ENCODE measurements around the gene DMXL1.

DMXL1 gene

DNA sequence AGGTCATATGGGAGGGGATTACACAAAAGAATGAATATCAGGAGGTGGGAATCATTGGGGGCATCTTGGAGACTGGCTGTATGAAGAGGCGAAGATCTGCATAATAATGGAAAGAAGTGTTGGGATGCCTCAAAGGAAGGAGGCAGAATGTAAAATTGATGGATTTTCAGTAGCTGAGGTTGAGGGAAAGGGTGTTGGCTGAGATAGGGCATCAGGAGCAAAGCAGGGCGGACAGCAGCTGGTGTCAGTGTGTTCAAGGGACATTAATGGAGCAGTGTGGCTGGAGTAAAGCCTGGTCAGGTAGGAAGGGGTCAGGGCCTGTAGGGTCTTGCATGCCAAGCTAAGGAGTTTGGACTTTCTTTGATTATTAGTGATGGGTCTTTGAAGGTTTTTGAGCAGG lies 219.7 kb downstream of the DMXL1 start:
- no peaks in the 10 kb centered on the region for H3K9me2 ChIP-seq (ENCODE audit: low read depth, low read length)
- H2AFZ ChIP-seq (ENCODE audit: low read length), result no peak overlapping the region
- no peak overlapping the region for H3K9ac ChIP-seq (ENCODE audit: low read length)
- H3K4me1 ChIP-seq (ENCODE audit: insufficient read depth, low read length, severe bottlenecking), result peaks cover 61% of the 10 kb centered on the region
- peaks cover 13% of the 10 kb centered on the region for H3K36me3 ChIP-seq (ENCODE audit: insufficient read depth, low read length)
- H3K27me3 ChIP-seq (ENCODE audit: insufficient read depth, low read length), result no peaks in the 10 kb centered on the region
- H3K27ac ChIP-seq (ENCODE audit: low read depth, low read length, poor library complexity, severe bottlenecking), result peak overlapping the region; percentile 51
- no peaks in the 10 kb centered on the region for H4K20me1 ChIP-seq (ENCODE audit: insufficient read depth, low read length)
- no peak overlapping the region for H3K4me3 ChIP-seq (ENCODE audit: low read depth, low read length, poor library complexity, severe bottlenecking)
- no peaks in the 10 kb centered on the region for H3K9me3 ChIP-seq (ENCODE audit: low read length)
- H3K79me2 ChIP-seq (ENCODE audit: insufficient read depth, low read length), result peaks cover 81% of the 10 kb centered on the region
- TF ChIP-seq, protein P1, sequence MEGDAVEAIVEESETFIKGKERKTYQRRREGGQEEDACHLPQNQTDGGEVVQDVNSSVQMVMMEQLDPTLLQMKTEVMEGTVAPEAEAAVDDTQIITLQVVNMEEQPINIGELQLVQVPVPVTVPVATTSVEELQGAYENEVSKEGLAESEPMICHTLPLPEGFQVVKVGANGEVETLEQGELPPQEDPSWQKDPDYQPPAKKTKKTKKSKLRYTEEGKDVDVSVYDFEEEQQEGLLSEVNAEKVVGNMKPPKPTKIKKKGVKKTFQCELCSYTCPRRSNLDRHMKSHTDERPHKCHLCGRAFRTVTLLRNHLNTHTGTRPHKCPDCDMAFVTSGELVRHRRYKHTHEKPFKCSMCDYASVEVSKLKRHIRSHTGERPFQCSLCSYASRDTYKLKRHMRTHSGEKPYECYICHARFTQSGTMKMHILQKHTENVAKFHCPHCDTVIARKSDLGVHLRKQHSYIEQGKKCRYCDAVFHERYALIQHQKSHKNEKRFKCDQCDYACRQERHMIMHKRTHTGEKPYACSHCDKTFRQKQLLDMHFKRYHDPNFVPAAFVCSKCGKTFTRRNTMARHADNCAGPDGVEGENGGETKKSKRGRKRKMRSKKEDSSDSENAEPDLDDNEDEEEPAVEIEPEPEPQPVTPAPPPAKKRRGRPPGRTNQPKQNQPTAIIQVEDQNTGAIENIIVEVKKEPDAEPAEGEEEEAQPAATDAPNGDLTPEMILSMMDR (IDR thresholded peaks at IDR 0.05; ENCODE audit: low read length), result no peak
- TF ChIP-seq EZH2 (IDR thresholded peaks at IDR 0.05; ENCODE audit: borderline replicate concordance, low read length), result no peak
- peak overlapping the region; percentile 41; the same call in 1 of the 2 replicates for H3K4me2 ChIP-seq (ENCODE audit: low read length)
- H3F3A ChIP-seq (ENCODE audit: insufficient read depth, low read length), result no peaks in the 10 kb centered on the region

DNA sequence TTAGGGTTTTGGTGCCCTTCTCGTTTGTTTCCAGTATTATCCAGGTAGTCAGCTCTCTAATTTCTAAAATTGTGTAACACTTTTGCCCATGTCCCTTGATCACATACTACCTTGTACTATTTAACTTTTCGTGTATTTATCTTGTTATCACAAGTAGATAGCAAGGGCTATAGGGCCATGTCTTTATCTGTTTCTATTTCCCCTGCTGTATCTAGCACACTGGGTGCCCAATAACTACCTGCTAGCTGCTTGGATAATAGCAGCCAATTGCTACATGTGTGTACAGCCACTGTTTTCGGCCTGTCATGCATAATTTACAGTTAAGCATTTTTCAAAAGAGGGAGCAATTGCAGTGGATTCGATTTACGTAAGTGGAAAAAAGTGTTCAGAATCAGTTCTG lies 220.2 kb downstream of the DMXL1 start:
- Histone ChIP-seq H3K4me1 (ENCODE audit: insufficient read depth, low read length, severe bottlenecking) (peaks cover 56% of the 10 kb centered on the region), H3K27me3 (ENCODE audit: insufficient read depth, low read length) (no peaks in the 10 kb centered on the region), H2AFZ (ENCODE audit: low read length) (no peak overlapping the region), H3K4me3 (ENCODE audit: low read depth, low read length, poor library complexity, severe bottlenecking) (no peak overlapping the region), H4K20me1 (ENCODE audit: insufficient read depth, low read length) (no peaks in the 10 kb centered on the region), H3K36me3 (ENCODE audit: insufficient read depth, low read length) (peaks cover 13% of the 10 kb centered on the region), H3K9me3 (ENCODE audit: low read length) (no peaks in the 10 kb centered on the region), H3K9me2 (ENCODE audit: low read depth, low read length) (no peaks in the 10 kb centered on the region), H3F3A (ENCODE audit: insufficient read depth, low read length) (no peaks in the 10 kb centered on the region), H3K9ac (ENCODE audit: low read length) (no peak overlapping the region), H3K4me2 (ENCODE audit: low read length) (no peak overlapping the region), H3K27ac (ENCODE audit: low read depth, low read length, poor library complexity, severe bottlenecking) (peak overlapping the region; percentile 51), H3K79me2 (ENCODE audit: insufficient read depth, low read length) (peaks cover 76% of the 10 kb centered on the region)
- TF ChIP-seq, protein P1 (IDR thresholded peaks at IDR 0.05; ENCODE audit: low read length), result no peak
- TF ChIP-seq EZH2 (IDR thresholded peaks at IDR 0.05; ENCODE audit: borderline replicate concordance, low read length), result no peak

DNA sequence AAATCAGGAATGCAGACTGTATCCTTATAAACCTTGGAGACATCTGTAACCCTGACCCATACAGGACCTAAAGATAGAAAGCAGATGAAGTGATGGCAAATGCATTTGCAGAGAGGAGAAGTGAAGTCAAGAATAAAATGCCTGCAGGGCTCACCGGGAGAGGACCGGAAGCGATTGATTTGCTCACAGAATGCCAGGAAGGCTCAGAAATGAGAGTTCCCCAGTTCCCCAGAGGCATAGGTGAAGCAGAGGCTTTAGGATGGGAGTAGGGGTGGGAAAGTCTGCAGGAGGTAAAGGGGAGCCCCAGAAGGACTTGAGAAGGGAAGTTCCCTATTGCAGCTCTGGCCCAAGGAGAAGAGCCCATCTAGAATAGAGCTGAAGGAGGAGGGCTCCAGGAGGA lies 221.0 kb downstream of the DMXL1 start:
- no peaks in the 10 kb centered on the region for H4K20me1 ChIP-seq (ENCODE audit: insufficient read depth, low read length)
- H3K9ac ChIP-seq (ENCODE audit: low read length), result no peak overlapping the region
- H3F3A ChIP-seq (ENCODE audit: insufficient read depth, low read length), result no peaks in the 10 kb centered on the region
- H2AFZ ChIP-seq (ENCODE audit: low read length), result no peak overlapping the region
- no peaks in the 10 kb centered on the region for H3K9me3 ChIP-seq (ENCODE audit: low read length)
- H3K79me2 ChIP-seq (ENCODE audit: insufficient read depth, low read length), result peaks cover 68% of the 10 kb centered on the region
- H3K27me3 ChIP-seq (ENCODE audit: insufficient read depth, low read length), result no peaks in the 10 kb centered on the region
- no peaks in the 10 kb centered on the region for H3K9me2 ChIP-seq (ENCODE audit: low read depth, low read length)
- no peak overlapping the region for H3K4me3 ChIP-seq (ENCODE audit: low read depth, low read length, poor library complexity, severe bottlenecking)
- H3K4me2 ChIP-seq (ENCODE audit: low read length), result no peak overlapping the region
- peaks cover 13% of the 10 kb centered on the region for H3K36me3 ChIP-seq (ENCODE audit: insufficient read depth, low read length)
- TF ChIP-seq, protein P1 (IDR thresholded peaks at IDR 0.05; ENCODE audit: low read length), result no peak
- no peak overlapping the region for H3K27ac ChIP-seq (ENCODE audit: low read depth, low read length, poor library complexity, severe bottlenecking)
- H3K4me1 ChIP-seq (ENCODE audit: insufficient read depth, low read length, severe bottlenecking), result peaks cover 48% of the 10 kb centered on the region
